Fibroblast of mammary gland (primary cell): ENCODE results near the gene UBAP2L.

Source experiments
- DNase-seq: peaks from one replicate; pipeline ENCODE4 v3.0.0-alpha.2; 2010; ENCODE audit warnings: low read depth
- H3K4me3 ChIP-seq: 2 replicates; pipeline ENCODE4 v1.5.1; 2011; ENCODE audit warnings: low read depth, mild to moderate bottlenecking, low read length, moderate library complexity; ENCODE audit not compliant: control insufficient read depth
- TF ChIP-seq, protein P1 (sequence below): conservative IDR thresholded peaks from 2 replicates; pipeline ENCODE4 v1.5.1; 2011; ENCODE audit warnings: low read depth, low read length, inconsistent platforms; ENCODE audit not compliant: control insufficient read depth, insufficient read depth

Gene UBAP2L, protein sequence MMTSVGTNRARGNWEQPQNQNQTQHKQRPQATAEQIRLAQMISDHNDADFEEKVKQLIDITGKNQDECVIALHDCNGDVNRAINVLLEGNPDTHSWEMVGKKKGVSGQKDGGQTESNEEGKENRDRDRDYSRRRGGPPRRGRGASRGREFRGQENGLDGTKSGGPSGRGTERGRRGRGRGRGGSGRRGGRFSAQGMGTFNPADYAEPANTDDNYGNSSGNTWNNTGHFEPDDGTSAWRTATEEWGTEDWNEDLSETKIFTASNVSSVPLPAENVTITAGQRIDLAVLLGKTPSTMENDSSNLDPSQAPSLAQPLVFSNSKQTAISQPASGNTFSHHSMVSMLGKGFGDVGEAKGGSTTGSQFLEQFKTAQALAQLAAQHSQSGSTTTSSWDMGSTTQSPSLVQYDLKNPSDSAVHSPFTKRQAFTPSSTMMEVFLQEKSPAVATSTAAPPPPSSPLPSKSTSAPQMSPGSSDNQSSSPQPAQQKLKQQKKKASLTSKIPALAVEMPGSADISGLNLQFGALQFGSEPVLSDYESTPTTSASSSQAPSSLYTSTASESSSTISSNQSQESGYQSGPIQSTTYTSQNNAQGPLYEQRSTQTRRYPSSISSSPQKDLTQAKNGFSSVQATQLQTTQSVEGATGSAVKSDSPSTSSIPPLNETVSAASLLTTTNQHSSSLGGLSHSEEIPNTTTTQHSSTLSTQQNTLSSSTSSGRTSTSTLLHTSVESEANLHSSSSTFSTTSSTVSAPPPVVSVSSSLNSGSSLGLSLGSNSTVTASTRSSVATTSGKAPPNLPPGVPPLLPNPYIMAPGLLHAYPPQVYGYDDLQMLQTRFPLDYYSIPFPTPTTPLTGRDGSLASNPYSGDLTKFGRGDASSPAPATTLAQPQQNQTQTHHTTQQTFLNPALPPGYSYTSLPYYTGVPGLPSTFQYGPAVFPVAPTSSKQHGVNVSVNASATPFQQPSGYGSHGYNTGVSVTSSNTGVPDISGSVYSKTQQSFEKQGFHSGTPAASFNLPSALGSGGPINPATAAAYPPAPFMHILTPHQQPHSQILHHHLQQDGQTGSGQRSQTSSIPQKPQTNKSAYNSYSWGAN

DNA sequence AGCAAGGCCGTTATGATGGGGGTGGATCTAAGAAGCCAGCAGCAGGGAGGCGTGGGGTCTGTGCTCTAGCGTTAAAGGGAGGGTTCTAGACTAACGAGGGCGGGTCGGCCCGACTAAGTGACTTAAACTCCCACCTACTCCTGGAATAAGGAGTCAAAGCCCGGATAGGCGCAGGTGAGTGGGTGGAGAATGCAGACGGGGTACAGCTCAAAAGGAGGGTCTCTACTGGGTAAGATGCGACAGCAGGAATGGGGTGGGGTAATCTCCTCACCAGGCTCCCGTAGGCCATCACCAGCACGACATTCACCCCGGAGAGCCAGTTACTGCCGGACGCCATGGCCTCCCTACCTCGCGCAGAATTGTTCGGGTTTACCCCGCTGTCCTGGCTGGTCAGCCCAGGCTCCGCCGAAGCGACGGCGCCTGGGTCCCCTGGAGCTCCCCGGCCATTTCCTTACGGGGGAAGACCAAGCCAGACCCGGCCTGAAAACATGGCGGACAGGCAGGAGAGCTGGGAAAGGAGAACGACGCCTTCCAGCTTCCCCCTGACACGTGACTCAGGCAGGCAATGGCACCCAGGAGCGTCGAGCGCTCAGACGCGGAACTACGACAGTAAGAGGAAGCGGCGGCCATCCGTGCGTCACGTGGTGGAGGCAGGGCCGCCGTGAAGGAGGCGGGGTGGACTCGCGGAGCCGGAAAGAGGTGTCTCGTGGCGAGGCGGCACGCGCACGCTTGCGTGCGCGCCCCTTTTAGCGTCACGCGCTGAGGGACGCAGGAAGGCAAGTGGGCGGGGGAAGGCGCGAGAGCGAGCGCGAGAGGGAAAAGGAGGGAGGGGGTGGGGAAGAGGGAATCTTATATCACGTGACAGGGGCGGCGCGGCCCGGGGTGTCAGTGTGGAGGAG is at the start of gene UBAP2L:
UBAP2L (plus strand) TSS at position 885 of the 899 bp plus-strand sequence. CDS start 4,169 bp downstream, outside the sequence.
- peak within 1 kb of the TSS; percentile 94 for H3K4me3 ChIP-seq
- TF ChIP-seq, protein P1, sequence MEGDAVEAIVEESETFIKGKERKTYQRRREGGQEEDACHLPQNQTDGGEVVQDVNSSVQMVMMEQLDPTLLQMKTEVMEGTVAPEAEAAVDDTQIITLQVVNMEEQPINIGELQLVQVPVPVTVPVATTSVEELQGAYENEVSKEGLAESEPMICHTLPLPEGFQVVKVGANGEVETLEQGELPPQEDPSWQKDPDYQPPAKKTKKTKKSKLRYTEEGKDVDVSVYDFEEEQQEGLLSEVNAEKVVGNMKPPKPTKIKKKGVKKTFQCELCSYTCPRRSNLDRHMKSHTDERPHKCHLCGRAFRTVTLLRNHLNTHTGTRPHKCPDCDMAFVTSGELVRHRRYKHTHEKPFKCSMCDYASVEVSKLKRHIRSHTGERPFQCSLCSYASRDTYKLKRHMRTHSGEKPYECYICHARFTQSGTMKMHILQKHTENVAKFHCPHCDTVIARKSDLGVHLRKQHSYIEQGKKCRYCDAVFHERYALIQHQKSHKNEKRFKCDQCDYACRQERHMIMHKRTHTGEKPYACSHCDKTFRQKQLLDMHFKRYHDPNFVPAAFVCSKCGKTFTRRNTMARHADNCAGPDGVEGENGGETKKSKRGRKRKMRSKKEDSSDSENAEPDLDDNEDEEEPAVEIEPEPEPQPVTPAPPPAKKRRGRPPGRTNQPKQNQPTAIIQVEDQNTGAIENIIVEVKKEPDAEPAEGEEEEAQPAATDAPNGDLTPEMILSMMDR = no peak
- DNase-seq = peak; percentile 99

DNA sequence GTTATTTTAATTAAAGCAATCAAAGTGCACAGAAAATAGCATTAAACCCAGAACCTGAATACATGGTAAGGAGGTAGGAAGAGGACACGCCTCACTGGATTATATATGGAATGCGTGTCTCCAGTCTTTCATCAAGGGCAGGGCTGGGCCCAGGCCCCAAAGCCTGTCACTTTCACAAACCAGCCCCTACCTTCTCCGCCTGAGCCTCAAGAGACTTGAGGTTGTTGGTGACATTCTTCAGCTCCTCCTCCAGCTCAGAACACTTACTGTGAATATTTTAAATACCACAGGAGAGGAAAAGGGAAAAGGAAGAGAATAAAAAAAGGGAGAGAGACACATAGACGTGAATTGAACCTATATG is 49.6 kb upstream of the UBAP2L start:
- no peak overlapping the region for H3K4me3 ChIP-seq
- DNase-seq = no peak
- TF ChIP-seq, protein P1 = no peak

DNA sequence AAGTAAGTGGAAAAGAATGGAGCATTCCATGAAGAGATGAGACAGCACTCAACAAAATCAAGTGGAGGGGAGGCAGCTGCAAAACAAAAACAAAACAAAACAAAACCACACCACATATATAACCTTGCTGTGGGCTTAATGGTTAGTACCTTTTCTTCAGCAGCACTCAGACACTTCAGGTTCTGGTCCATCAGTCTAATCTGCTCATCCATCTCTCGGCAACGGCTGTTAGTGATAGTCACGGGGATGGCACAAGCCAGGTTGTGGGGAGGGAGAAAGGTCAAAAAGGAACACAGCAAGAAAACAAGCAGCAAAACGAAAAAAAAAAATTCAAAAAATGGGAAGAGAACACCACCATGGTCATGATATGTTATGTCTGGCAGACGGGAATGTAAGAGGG is 48.9 kb upstream of the UBAP2L start:
- H3K4me3 ChIP-seq = no peak overlapping the region
- DNase-seq = no peak
- TF ChIP-seq, protein P1 = no peak

DNA sequence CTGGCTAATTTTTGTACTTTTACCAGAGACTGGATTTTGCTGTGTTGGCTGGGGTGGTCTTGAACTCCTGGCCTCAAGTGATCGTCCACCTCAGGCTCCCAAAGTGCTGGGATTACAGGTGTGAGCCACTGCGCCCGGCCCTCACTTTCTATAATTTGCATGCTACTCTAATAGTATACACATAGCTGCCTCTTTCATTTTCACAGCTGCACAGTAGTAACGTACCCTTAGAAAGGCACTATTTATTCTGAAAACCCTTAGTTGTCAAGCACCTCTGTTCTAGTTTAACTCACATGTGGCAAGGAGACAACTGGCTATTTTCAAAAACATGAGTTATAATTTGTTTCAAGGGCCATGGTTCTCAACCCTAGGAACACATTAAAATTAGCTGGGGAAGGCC is 46.1 kb upstream of the UBAP2L start:
- TF ChIP-seq, protein P1 = no peak
- no peak overlapping the region for H3K4me3 ChIP-seq
- DNase-seq = no peak

DNA sequence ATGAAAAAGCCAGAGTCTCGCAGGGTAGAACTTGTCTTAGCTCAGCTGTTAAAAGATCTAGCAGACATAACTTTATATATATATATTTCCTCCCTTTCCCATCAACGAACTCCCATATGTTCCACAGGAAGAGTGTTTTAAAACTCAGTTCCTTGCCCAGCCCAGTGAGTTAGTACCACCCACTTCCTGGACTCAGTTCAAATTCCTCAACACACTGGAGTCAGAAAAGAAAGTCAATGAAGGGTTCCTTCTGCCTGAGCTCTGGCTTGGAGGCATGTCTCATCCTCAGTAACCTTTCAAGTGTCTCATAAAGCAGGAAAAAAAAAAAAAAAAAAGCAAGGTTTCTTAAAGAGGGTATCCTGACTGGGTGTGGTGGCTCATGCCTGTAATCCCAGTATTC is 44.4 kb upstream of the UBAP2L start:
- peak; percentile 84 for DNase-seq
- TF ChIP-seq, protein P1 = no peak

DNA sequence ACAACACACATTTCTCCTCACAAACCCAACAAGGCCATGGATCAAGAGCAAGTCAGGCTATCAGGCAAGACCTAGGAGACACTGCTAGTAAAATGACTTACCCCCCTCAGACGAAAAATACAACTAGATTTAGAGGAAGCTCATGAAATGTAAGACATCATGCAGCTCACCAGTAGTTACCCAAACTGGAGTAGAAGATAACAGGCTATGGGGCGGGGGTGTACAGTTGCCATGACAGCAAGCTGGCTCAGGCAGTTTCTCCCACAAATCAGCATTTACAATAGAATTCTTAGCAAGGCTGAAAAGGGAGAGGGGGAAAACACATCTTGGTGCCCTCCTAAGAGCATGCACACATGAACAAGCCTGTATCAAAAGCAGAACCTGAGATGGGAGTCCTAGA is 42.7 kb upstream of the UBAP2L start:
- TF ChIP-seq, protein P1 = no peak
- H3K4me3 ChIP-seq = no peak overlapping the region
- no peak for DNase-seq

More for the DNA sequence above, 44.4 kb upstream of the UBAP2L start:
- no peak overlapping the region for H3K4me3 ChIP-seq
